HEK293 (cell line): Measurements from ENCODE around the gene BCL2L13.

Experiments used
- CTCF ChIA-PET: fragments of 350-600 bp; formaldehyde crosslinking; extraction: SDS; loops from one replicate; lab custom pipeline; 2021; ENCODE audit warnings: antibody characterized with exemption; lab: Yijun Ruan, JAX
- POLR2A ChIA-PET: fragments of 300-600 bp; formaldehyde crosslinking; extraction: SDS; loops from one replicate; lab custom pipeline; 2020; ENCODE audit warnings: antibody characterized with exemption, inconsistent platforms; lab: Yijun Ruan, JAX
- H3K27ac ChIP-seq: fragments of 200-500 bp; sonication (Bioruptor generic); 2 replicates; pipeline ENCODE4 v1.5.1; 2014; ENCODE audit warnings: low read depth, low read length, control low read depth, inconsistent platforms; ENCODE audit errors: extremely low read depth
- H3K36me3 ChIP-seq, 2 experiments: fragments of 200-500 bp in 1 of 2; sonication (Bioruptor generic) in 1 of 2; 1 replicate in 1 of 2; 2 replicates in 1 of 2; pipeline ENCODE4 v1.5.1; 2014 to 2017; ENCODE audit warnings: inconsistent platforms in 2 of 2, low read length in 2 of 2; ENCODE audit not compliant: control insufficient read depth in 2 of 2, insufficient read depth in 1 of 2
- H3K4me1 ChIP-seq: fragments of 200-500 bp; sonication (Bioruptor generic); 2 replicates; pipeline ENCODE4 v1.5.1; 2014; ENCODE audit warnings: mild to moderate bottlenecking, low read length, inconsistent platforms; ENCODE audit not compliant: control insufficient read depth, insufficient read depth
- H3K4me3 ChIP-seq: 2 replicates; pipeline ENCODE4 v1.5.1; 2011; ENCODE audit warnings: low read depth, mild to moderate bottlenecking, control low read depth, low read length, moderate library complexity
- H3K9me3 ChIP-seq: fragments of 200-500 bp; sonication (Bioruptor generic); 2 replicates; pipeline ENCODE4 v1.5.1; 2014; ENCODE audit warnings: low read depth, low read length, inconsistent platforms; ENCODE audit not compliant: control insufficient read depth, insufficient read depth
- GLI4 ChIP-seq: fragments of 450-650 bp; formaldehyde crosslinking; IDR thresholded peaks from 2 replicates; pipeline ENCODE4 v1.5.1; 2016; ENCODE audit warnings: missing biosample characterization, missing genetic modification characterization
- GLIS1 ChIP-seq: fragments of 450-650 bp; formaldehyde crosslinking; IDR thresholded peaks from 2 replicates; pipeline ENCODE4 v1.5.1; 2016; ENCODE audit warnings: missing biosample characterization, missing genetic modification characterization
- IKZF3 ChIP-seq: fragments of 450-650 bp; IDR thresholded peaks from 2 replicates; pipeline ENCODE4 v1.5.0; 2018; ENCODE audit warnings: missing biosample characterization, mild to moderate bottlenecking, missing genetic modification characterization, moderate library complexity
- REPIN1 ChIP-seq: fragments of 450-650 bp; formaldehyde crosslinking; IDR thresholded peaks from 2 replicates; pipeline ENCODE4 v1.5.1; 2017; ENCODE audit warnings: missing biosample characterization, missing genetic modification characterization, low read depth
- REST ChIP-seq: fragments of 450-650 bp; formaldehyde crosslinking; IDR thresholded peaks from 2 replicates; pipeline ENCODE4 v1.5.1; 2016; ENCODE audit warnings: missing biosample characterization, missing genetic modification characterization
- TSHZ1 ChIP-seq: fragments of 450-650 bp; formaldehyde crosslinking; IDR thresholded peaks from 2 replicates; pipeline ENCODE4 v1.5.1; 2016; ENCODE audit warnings: missing biosample characterization, missing genetic modification characterization, borderline replicate concordance
- WT1 ChIP-seq: fragments of 450-650 bp; formaldehyde crosslinking; IDR thresholded peaks from 2 replicates; pipeline ENCODE4 v1.5.1; 2016; ENCODE audit warnings: missing biosample characterization, missing genetic modification characterization
- ZBTB44 ChIP-seq: fragments of 450-650 bp; IDR thresholded peaks from 2 replicates; pipeline ENCODE4 v1.5.1; 2018; ENCODE audit warnings: missing biosample characterization, mild to moderate bottlenecking, missing genetic modification characterization
- ZNF112 ChIP-seq: fragments of 450-650 bp; formaldehyde crosslinking; IDR thresholded peaks from 2 replicates; pipeline ENCODE4 v1.5.0; 2017; ENCODE audit warnings: missing biosample characterization, missing genetic modification characterization
- ZNF133 ChIP-seq: fragments of 450-650 bp; formaldehyde crosslinking; IDR thresholded peaks from 2 replicates; pipeline ENCODE4 v1.5.1; 2016; ENCODE audit warnings: missing biosample characterization, missing genetic modification characterization
- ZNF202 ChIP-seq: fragments of 450-650 bp; formaldehyde crosslinking; IDR thresholded peaks from 2 replicates; pipeline ENCODE4 v1.5.1; 2016; ENCODE audit warnings: missing biosample characterization, missing genetic modification characterization, borderline replicate concordance
- ZNF248 ChIP-seq: fragments of 450-650 bp; formaldehyde crosslinking; IDR thresholded peaks from 2 replicates; pipeline ENCODE4 v1.5.1; 2017; ENCODE audit warnings: missing biosample characterization, missing genetic modification characterization
- ZNF426 ChIP-seq: fragments of 450-650 bp; formaldehyde crosslinking; IDR thresholded peaks from 2 replicates; pipeline ENCODE4 v1.5.1; 2017; ENCODE audit warnings: missing biosample characterization, missing genetic modification characterization, mild to moderate bottlenecking, inconsistent platforms, moderate library complexity
- ZNF433 ChIP-seq: fragments of 450-650 bp; formaldehyde crosslinking; IDR thresholded peaks from 2 replicates; pipeline ENCODE4 v1.5.1; 2016; ENCODE audit warnings: missing biosample characterization, missing genetic modification characterization, low read depth
- ZNF521 ChIP-seq: fragments of 450-650 bp; formaldehyde crosslinking; IDR thresholded peaks from 2 replicates; pipeline ENCODE4 v1.5.1; 2017; ENCODE audit warnings: missing biosample characterization, mild to moderate bottlenecking, missing genetic modification characterization
- ZNF558 ChIP-seq: fragments of 450-650 bp; formaldehyde crosslinking; IDR thresholded peaks from 2 replicates; pipeline ENCODE4 v1.5.1; 2016; ENCODE audit warnings: missing biosample characterization, missing genetic modification characterization
- ZNF645 ChIP-seq: fragments of 450-650 bp; formaldehyde crosslinking; IDR thresholded peaks from 2 replicates; pipeline ENCODE4; 2016; ENCODE audit warnings: missing biosample characterization, missing genetic modification characterization
- ZNF76 ChIP-seq: fragments of 450-650 bp; formaldehyde crosslinking; IDR thresholded peaks from 2 replicates; pipeline ENCODE4; 2016; ENCODE audit warnings: low read depth, missing biosample characterization, missing genetic modification characterization, borderline replicate concordance
- ZNF792 ChIP-seq: fragments of 450-650 bp; formaldehyde crosslinking; IDR thresholded peaks from 2 replicates; pipeline ENCODE4 v1.5.1; 2016; ENCODE audit warnings: missing biosample characterization, missing genetic modification characterization
- ZNF837 ChIP-seq: fragments of 450-650 bp; formaldehyde crosslinking; IDR thresholded peaks from 2 replicates; pipeline ENCODE4 v1.5.1; 2016; ENCODE audit warnings: missing biosample characterization, missing genetic modification characterization
- TF ChIP-seq, protein P1 (sequence below): sonication (generic); formaldehyde crosslinking; IDR thresholded peaks from 2 replicates; pipeline ENCODE4 v1.8.1; 2022; ENCODE audit warnings: mild to moderate bottlenecking, moderate library complexity, missing genetic modification reagents
- TF ChIP-seq, protein P2 (sequence below): fragments of 450-650 bp; formaldehyde crosslinking; IDR thresholded peaks from 2 replicates; pipeline ENCODE4 v1.5.1; 2016; ENCODE audit warnings: missing biosample characterization, missing genetic modification characterization

Gene BCL2L13

DNA sequence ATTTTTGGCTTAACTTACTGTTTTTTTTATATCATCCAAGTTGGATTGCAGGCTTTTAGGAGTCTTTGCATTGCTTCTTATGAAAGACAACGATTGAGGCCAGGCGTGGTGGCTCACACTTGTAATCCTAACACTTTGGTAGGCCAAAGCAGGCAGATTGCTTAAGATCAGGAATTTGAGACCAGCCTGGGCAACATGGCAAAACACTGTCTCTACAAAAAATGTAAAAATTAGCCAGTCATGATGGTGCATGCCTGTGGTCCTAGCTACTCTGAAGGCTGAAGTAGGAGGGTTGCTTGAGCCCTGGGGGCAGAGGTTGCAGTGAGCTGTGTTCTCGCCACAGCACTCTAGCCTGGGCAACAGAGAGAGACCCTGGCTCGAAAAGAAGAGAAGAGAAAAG, 79.2 kb downstream of the BCL2L13 start:
- H3K36me3 ChIP-seq = no peaks in the 10 kb centered on the region; a peak in 1 of 3 replicates
- H3K4me3 ChIP-seq = no peak overlapping the region
- ChIA-PET CTCF (no interaction called here), POLR2A (no interaction called here)
- TF ChIP-seq GLI4 (tag by site-specific recombination) (no peak), ZNF433 (tag by site-specific recombination) (no peak), ZNF112 (tag by site-specific recombination) (no peak), ZNF202 (tag by site-specific recombination) (no peak), REPIN1 (tag by site-specific recombination) (no peak), ZNF792 (tag by site-specific recombination) (no peak), ZNF645 (tag by site-specific recombination) (no peak), ZNF426 (tag by site-specific recombination) (no peak), ZNF248 (tag by site-specific recombination) (no peak), WT1 (tag by site-specific recombination) (no peak), ZBTB44 (tag by site-specific recombination) (no peak), ZNF76 (tag by site-specific recombination) (no peak), ZNF558 (tag by site-specific recombination) (no peak), ZNF521 (tag by site-specific recombination) (no peak), ZNF133 (tag by site-specific recombination) (no peak), IKZF3 (tag by site-specific recombination) (no peak)
- TF ChIP-seq, protein P1, sequence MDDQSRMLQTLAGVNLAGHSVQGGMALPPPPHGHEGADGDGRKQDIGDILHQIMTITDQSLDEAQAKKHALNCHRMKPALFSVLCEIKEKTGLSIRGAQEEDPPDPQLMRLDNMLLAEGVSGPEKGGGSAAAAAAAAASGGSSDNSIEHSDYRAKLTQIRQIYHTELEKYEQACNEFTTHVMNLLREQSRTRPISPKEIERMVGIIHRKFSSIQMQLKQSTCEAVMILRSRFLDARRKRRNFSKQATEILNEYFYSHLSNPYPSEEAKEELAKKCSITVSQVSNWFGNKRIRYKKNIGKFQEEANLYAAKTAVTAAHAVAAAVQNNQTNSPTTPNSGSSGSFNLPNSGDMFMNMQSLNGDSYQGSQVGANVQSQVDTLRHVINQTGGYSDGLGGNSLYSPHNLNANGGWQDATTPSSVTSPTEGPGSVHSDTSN (CRISPR knock-in tag) = no peak
- H3K4me1 ChIP-seq = no peaks in the 10 kb centered on the region
- H3K27ac ChIP-seq = no peak overlapping the region
- H3K9me3 ChIP-seq = no peaks in the 10 kb centered on the region

GRCh38 chr22:17719911-17720310, 81.4 kb downstream of the BCL2L13 start:
- H3K4me1 ChIP-seq = no peaks in the 10 kb centered on the region
- H3K4me3 ChIP-seq = no peak overlapping the region
- H3K27ac ChIP-seq = no peak overlapping the region
- ChIA-PET CTCF (no interaction called here), POLR2A (no interaction called here)
- no peaks in the 10 kb centered on the region for H3K9me3 ChIP-seq
- no peaks in the 10 kb centered on the region; a peak in 1 of 3 replicates for H3K36me3 ChIP-seq
- TF ChIP-seq REST (tag by site-specific recombination) = no peak
- no peak for TF ChIP-seq ZNF837 (tag by site-specific recombination)
- TF ChIP-seq, protein P2, sequence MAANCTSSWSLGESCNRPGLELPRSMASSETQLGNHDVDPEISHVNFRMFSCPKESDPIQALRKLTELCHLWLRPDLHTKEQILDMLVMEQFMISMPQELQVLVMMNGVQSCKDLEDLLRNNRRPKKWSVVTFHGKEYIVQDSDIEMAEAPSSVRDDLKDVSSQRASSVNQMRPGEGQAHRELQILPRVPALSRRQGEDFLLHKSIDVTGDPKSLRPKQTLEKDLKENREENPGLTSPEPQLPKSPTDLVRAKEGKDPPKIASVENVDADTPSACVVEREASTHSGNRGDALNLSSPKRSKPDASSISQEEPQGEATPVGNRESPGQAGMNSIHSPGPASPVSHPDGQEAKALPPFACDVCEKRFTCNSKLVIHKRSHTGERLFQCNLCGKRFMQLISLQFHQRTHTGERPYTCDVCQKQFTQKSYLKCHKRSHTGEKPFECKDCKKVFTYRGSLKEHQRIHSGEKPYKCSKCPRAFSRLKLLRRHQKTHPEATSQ (tag by site-specific recombination) = no peak
- TF ChIP-seq TSHZ1 (tag by site-specific recombination) = no peak
- TF ChIP-seq GLIS1 (tag by site-specific recombination) = no peak
